ENCODE results near the gene IFI16. TPM values are rescaled to one million over a fixed set of nuclear protein-coding genes. Genes with fewer than 3 reads are reported as not detected.

The IFI16 gene
- total RNA-seq, 1 experiment from 2014 or later = 2.9 TPM

DNA sequence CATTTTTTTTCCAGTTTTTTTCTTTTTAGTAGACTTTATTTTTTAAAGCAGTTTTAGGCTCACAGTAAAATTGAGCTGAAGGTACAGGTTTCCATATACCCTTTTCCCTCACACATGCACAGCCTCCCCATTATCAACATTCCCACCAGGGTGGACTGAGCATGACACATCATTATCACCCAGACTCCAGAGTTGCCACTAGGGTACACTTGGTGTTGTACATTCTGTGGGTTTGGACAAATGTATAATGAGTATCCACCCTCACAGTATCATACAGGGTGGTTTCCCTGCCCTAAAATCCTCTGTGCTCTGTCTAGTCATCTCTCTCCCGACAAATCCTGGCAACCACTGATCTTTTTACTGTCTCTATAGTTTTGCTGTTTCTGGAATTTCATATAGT lies 69.8 kb downstream of the IFI16 start:
- no CpG with 5 or more reads among the region's 1 CpG for WGBS (ENCODE audit: extremely low coverage, insufficient read length, low lambda C conversion rate)
- no peaks in the 10 kb centered on the region for H3K27me3 ChIP-seq (ENCODE audit: insufficient read depth, low read length)
- no peak overlapping the region for H2AK5ac ChIP-seq (ENCODE audit: insufficient read length, low read length)
- no peaks in the 10 kb centered on the region for H4K20me1 ChIP-seq (ENCODE audit: control insufficient read depth, insufficient read depth, insufficient read length)
- no peaks in the 10 kb centered on the region for H3K23me2 ChIP-seq (ENCODE audit: insufficient read length, low read depth, low read length, poor library complexity, severe bottlenecking)
- no peak overlapping the region for H3T11ph ChIP-seq (ENCODE audit: low read length)
- Mint-ChIP-seq H3K27me3 (ENCODE audit: low read depth) (no peaks in the 10 kb centered on the region; the same call in 1 of the 2 replicates), H3K4me1 (0 out of 4 replicates have a peak, but pooled peaks cover 0 to 3% of the 10 kb centered on the region in 2 experiments), H3K9me3 (no peaks in the 10 kb centered on the region), H3K36me3 (ENCODE audit: insufficient read depth in 1 of 3, low read depth in 3 of 3) (no peaks in the 10 kb centered on the region), H3K4me3 (no peak overlapping the region), H3K27ac (no peak overlapping the region)
- H2BK12ac ChIP-seq (ENCODE audit: insufficient read length, low read depth, low read length) = no peak overlapping the region
- H4K5ac ChIP-seq (ENCODE audit: insufficient read length, low read depth, low read length) = no peak overlapping the region
- H2BK120ac ChIP-seq (ENCODE audit: low read depth, low read length, poor library complexity, severe bottlenecking) = no peak overlapping the region
- H3K4me1 ChIP-seq (ENCODE audit: insufficient read depth, low read length) = no peaks in the 10 kb centered on the region
- no peak overlapping the region for H2BK15ac ChIP-seq (ENCODE audit: low read depth, low read length)
- H3K79me2 ChIP-seq (ENCODE audit: insufficient read depth, low read length) = no peaks in the 10 kb centered on the region
- H3K27ac ChIP-seq (ENCODE audit: insufficient read length, low read depth, low read length) = no peak overlapping the region
- no peak overlapping the region for H3K9ac ChIP-seq (ENCODE audit: extremely low read depth, insufficient read length, low read length)
- H3K23ac ChIP-seq (ENCODE audit: insufficient read length, low read depth, low read length) = no peak overlapping the region
- H2BK20ac ChIP-seq (ENCODE audit: low read depth, low read length, poor library complexity, severe bottlenecking) = no peak overlapping the region
- H3K4ac ChIP-seq (ENCODE audit: low read depth, low read length) = no peak overlapping the region
- H4K91ac ChIP-seq (ENCODE audit: insufficient read length, low read depth, low read length) = no peak overlapping the region
- no peaks in the 10 kb centered on the region for H3K79me1 ChIP-seq (ENCODE audit: insufficient read depth, low read depth, low read length, poor library complexity, severe bottlenecking)
- H3K9me3 ChIP-seq (ENCODE audit: control insufficient read depth, low read depth, low read length) = no peaks in the 10 kb centered on the region
- no peak overlapping the region for H3K18ac ChIP-seq (ENCODE audit: insufficient read length, low read depth, low read length)
- TF ChIP-seq, protein P1, sequence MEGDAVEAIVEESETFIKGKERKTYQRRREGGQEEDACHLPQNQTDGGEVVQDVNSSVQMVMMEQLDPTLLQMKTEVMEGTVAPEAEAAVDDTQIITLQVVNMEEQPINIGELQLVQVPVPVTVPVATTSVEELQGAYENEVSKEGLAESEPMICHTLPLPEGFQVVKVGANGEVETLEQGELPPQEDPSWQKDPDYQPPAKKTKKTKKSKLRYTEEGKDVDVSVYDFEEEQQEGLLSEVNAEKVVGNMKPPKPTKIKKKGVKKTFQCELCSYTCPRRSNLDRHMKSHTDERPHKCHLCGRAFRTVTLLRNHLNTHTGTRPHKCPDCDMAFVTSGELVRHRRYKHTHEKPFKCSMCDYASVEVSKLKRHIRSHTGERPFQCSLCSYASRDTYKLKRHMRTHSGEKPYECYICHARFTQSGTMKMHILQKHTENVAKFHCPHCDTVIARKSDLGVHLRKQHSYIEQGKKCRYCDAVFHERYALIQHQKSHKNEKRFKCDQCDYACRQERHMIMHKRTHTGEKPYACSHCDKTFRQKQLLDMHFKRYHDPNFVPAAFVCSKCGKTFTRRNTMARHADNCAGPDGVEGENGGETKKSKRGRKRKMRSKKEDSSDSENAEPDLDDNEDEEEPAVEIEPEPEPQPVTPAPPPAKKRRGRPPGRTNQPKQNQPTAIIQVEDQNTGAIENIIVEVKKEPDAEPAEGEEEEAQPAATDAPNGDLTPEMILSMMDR (conservative IDR thresholded peaks at IDR 0.05) = no peak
- no peak overlapping the region for H2AFZ ChIP-seq (ENCODE audit: low read length)
- H3K56ac ChIP-seq (ENCODE audit: insufficient read length, low read depth, low read length) = no peak overlapping the region
- no peak overlapping the region for H3K14ac ChIP-seq (ENCODE audit: insufficient read depth, low read length)
- H4K8ac ChIP-seq (replicated peaks; ENCODE audit: insufficient read length, low read depth, low read length) = no peak overlapping the region
- H3K4me2 ChIP-seq (ENCODE audit: insufficient read depth, insufficient read length, low read length) = no peak overlapping the region
- no peak overlapping the region for H2BK5ac ChIP-seq (ENCODE audit: insufficient read length, low read length)
- no peak for DNase-seq
